H9 (cell line): ENCODE results near the gene TXNDC11. TPM values are rescaled to one million over a fixed set of nuclear protein-coding genes. Genes with fewer than 3 reads are reported as not detected.

Experiments
- DNase-seq: peaks from one replicate; pipeline ENCODE4 v3.0.0-alpha.2; 2017
- H2AFZ ChIP-seq: one replicate; pipeline ENCODE4 v1.6.1; 2013; ENCODE audit warnings: mild to moderate bottlenecking, low read length, control low read depth, moderate library complexity
- H2AK5ac ChIP-seq: 2 replicates; pipeline ENCODE4 v1.6.1; 2013; ENCODE audit warnings: low read length, control low read depth, mixed read lengths; ENCODE audit not compliant: insufficient read length
- H2BK120ac ChIP-seq: one replicate; pipeline ENCODE4 v1.6.1; 2013; ENCODE audit warnings: low read depth, mild to moderate bottlenecking, low read length, control low read depth, inconsistent platforms; ENCODE audit not compliant: poor library complexity, severe bottlenecking
- H2BK12ac ChIP-seq: 2 replicates; pipeline ENCODE4 v1.6.1; 2013; ENCODE audit warnings: low read length, control low read depth, mixed read lengths, low read depth; ENCODE audit not compliant: insufficient read length
- H2BK15ac ChIP-seq: 2 replicates; pipeline ENCODE4 v1.6.1; 2013; ENCODE audit warnings: low read depth, low read length, control low read depth
- H2BK20ac ChIP-seq: one replicate; pipeline ENCODE4 v1.6.1; 2013; ENCODE audit warnings: low read depth, mild to moderate bottlenecking, low read length, control low read depth, inconsistent platforms; ENCODE audit not compliant: poor library complexity, severe bottlenecking
- H2BK5ac ChIP-seq: 2 replicates; pipeline ENCODE4 v1.6.1; 2013; ENCODE audit warnings: low read length, control low read depth, mixed read lengths; ENCODE audit not compliant: insufficient read length
- H3K14ac ChIP-seq: 2 replicates; pipeline ENCODE4 v1.6.1; 2013; ENCODE audit warnings: low read length, control low read depth; ENCODE audit not compliant: insufficient read depth
- H3K18ac ChIP-seq: 2 replicates; pipeline ENCODE4 v1.6.1; 2013; ENCODE audit warnings: low read depth, mild to moderate bottlenecking, mixed read lengths, low read length, control low read depth; ENCODE audit not compliant: insufficient read length
- H3K23ac ChIP-seq: 2 replicates; pipeline ENCODE4 v1.6.1; 2013; ENCODE audit warnings: low read length, control low read depth, mixed read lengths, low read depth; ENCODE audit not compliant: insufficient read length
- H3K23me2 ChIP-seq: 2 replicates; pipeline ENCODE4 v1.6.1; 2013; ENCODE audit warnings: low read depth, mild to moderate bottlenecking, mixed read lengths, low read length, control low read depth; ENCODE audit not compliant: insufficient read length, poor library complexity, severe bottlenecking
- H3K27ac ChIP-seq: 2 replicates; pipeline ENCODE4 v1.5.1; 2013; ENCODE audit warnings: low read length, control low read depth, mixed read lengths, low read depth; ENCODE audit not compliant: insufficient read length
- H3K27me3 ChIP-seq: 2 replicates; pipeline ENCODE4 v1.6.1; 2013; ENCODE audit warnings: low read length, control low read depth, inconsistent platforms; ENCODE audit not compliant: insufficient read depth
- H3K4ac ChIP-seq: 2 replicates; pipeline ENCODE4 v1.6.1; 2013; ENCODE audit warnings: low read depth, mild to moderate bottlenecking, control low read depth, inconsistent platforms, low read length, moderate library complexity
- H3K4me1 ChIP-seq: 2 replicates; pipeline ENCODE4 v1.6.1; 2013; ENCODE audit warnings: low read length, control low read depth, inconsistent platforms; ENCODE audit not compliant: insufficient read depth
- H3K4me2 ChIP-seq: 2 replicates; pipeline ENCODE4 v1.6.1; 2013; ENCODE audit warnings: low read length, control low read depth, mixed read lengths; ENCODE audit not compliant: insufficient read length, insufficient read depth
- H3K56ac ChIP-seq: 2 replicates; pipeline ENCODE4 v1.6.1; 2013; ENCODE audit warnings: low read depth, mild to moderate bottlenecking, mixed read lengths, low read length, control low read depth; ENCODE audit not compliant: insufficient read length
- H3K79me1 ChIP-seq: 2 replicates; pipeline ENCODE4 v1.6.1; 2013; ENCODE audit warnings: low read depth, mild to moderate bottlenecking, moderate library complexity, low read length, control low read depth, inconsistent platforms; ENCODE audit not compliant: insufficient read depth, poor library complexity, severe bottlenecking
- H3K79me2 ChIP-seq: 2 replicates; pipeline ENCODE4 v1.6.1; 2013; ENCODE audit warnings: low read length, control low read depth, inconsistent platforms; ENCODE audit not compliant: insufficient read depth
- H3K9ac ChIP-seq: 2 replicates; pipeline ENCODE4 v1.6.1; 2013; ENCODE audit warnings: low read length, control low read depth, mixed read lengths; ENCODE audit not compliant: insufficient read length; ENCODE audit errors: extremely low read depth
- H3K9me3 ChIP-seq: one replicate; pipeline ENCODE4 v1.6.1; 2013; ENCODE audit warnings: low read depth, low read length, inconsistent platforms; ENCODE audit not compliant: control insufficient read depth
- H3T11ph ChIP-seq: one replicate; pipeline ENCODE4 v1.6.1; 2013; ENCODE audit warnings: mild to moderate bottlenecking, low read length, control low read depth, inconsistent platforms
- H4K20me1 ChIP-seq: one replicate; pipeline ENCODE4 v1.6.1; 2013; ENCODE audit not compliant: control insufficient read depth, insufficient read length, insufficient read depth
- H4K5ac ChIP-seq: 2 replicates; pipeline ENCODE4 v1.6.1; 2013; ENCODE audit warnings: low read depth, mild to moderate bottlenecking, mixed read lengths, low read length, control low read depth; ENCODE audit not compliant: insufficient read length
- H4K8ac ChIP-seq: replicated peaks from 2 replicates; pipeline ENCODE4 v1.6.1; 2013; ENCODE audit warnings: low read length, control low read depth, mixed read lengths, low read depth; ENCODE audit not compliant: insufficient read length
- H4K91ac ChIP-seq: 2 replicates; pipeline ENCODE4 v1.6.1; 2013; ENCODE audit warnings: low read depth, mild to moderate bottlenecking, moderate library complexity, mixed read lengths, low read length, control low read depth; ENCODE audit not compliant: insufficient read length
- H3K27ac Mint-ChIP-seq, 3 experiments: 2 replicates in 2 of 3; 3 replicates in 1 of 3; pipeline ENCODE4 v1.8.0; 2020 to 2021; ENCODE audit warnings: mixed read lengths in 3 of 3, mild to moderate bottlenecking in 1 of 3, moderate library complexity in 1 of 3
- H3K27me3 Mint-ChIP-seq: 2 replicates; pipeline ENCODE4 v1.8.0; 2021; ENCODE audit warnings: low read depth, mild to moderate bottlenecking, moderate library complexity, mixed read lengths
- H3K36me3 Mint-ChIP-seq, 3 experiments: 2 replicates in 2 of 3; 3 replicates in 1 of 3; pipeline ENCODE4 v1.8.0; 2020 to 2021; ENCODE audit warnings: low read depth in 3 of 3, mixed read lengths in 3 of 3; ENCODE audit not compliant: insufficient read depth in 1 of 3
- H3K4me1 Mint-ChIP-seq, 2 experiments: 2 replicates each; pipeline ENCODE4 v1.8.0; 2020; ENCODE audit warnings: mixed read lengths in 2 of 2
- H3K4me3 Mint-ChIP-seq, 2 experiments: 2 replicates in 1 of 2; 3 replicates in 1 of 2; pipeline ENCODE4 v1.8.0; 2020 to 2021; ENCODE audit warnings: mild to moderate bottlenecking in 2 of 2, mixed read lengths in 2 of 2, moderate library complexity in 1 of 2
- H3K9me3 Mint-ChIP-seq, 2 experiments: 2 replicates in 1 of 2; 3 replicates in 1 of 2; pipeline ENCODE4 v1.8.0; 2020; ENCODE audit warnings: mild to moderate bottlenecking in 2 of 2, mixed read lengths in 2 of 2, moderate library complexity in 1 of 2
- CTCF ChIP-seq: fragments of 200-600 bp; sonication (generic); conservative IDR thresholded peaks from 3 replicates; pipeline ENCODE4 v1.8.0; 2021; ENCODE audit warnings: antibody characterized with exemption, mild to moderate bottlenecking
- WGBS: extraction: QIAGEN DNeasy Blood & Tissue Kit; methylation state at CpG from one replicate; pipeline ENCODE4 v1.1.7; 2013; ENCODE audit warnings: missing lambda C conversion rate, low lambda C conversion rate, mixed read lengths; ENCODE audit not compliant: insufficient read length; ENCODE audit errors: extremely low coverage; 5-methylcytosine and 5-hydroxymethylcytosine counted together
- total RNA-seq: library from RNA; stranded (reverse); gene quantifications from 2 replicates; pipeline ENCODE4 v1.2.1, GENCODE V29; 2021

Gene TXNDC11
- total RNA-seq, 1 experiment from 2014 or later = 12.2 TPM

GRCh38 chr16:11706180-11706742, 36.4 kb downstream of the TXNDC11 start:
- DNase-seq = no peak
- Mint-ChIP-seq H3K36me3 (peaks cover 0 to 18% (median 10%) of the 10 kb centered on the region in 3 experiments; a peak in 3 of 7 replicates), H3K27ac (no peak overlapping the region; a peak in 1 of 7 replicates), H3K9me3 (no peaks in the 10 kb centered on the region), H3K27me3 (no peaks in the 10 kb centered on the region), H3K4me3 (no peak overlapping the region), H3K4me1 (no peaks in the 10 kb centered on the region)
- Histone ChIP-seq H4K20me1 (no peaks in the 10 kb centered on the region), H3K18ac (no peak overlapping the region), H2BK12ac (no peak overlapping the region), H2BK15ac (no peak overlapping the region), H2BK5ac (no peak overlapping the region), H3K9me3 (no peaks in the 10 kb centered on the region), H3K23me2 (no peaks in the 10 kb centered on the region), H3K79me2 (no peaks in the 10 kb centered on the region), H3K9ac (no peak overlapping the region), H3K27me3 (no peaks in the 10 kb centered on the region), H2BK120ac (no peak overlapping the region), H2AK5ac (no peak overlapping the region), H3K27ac (no peak overlapping the region), H4K8ac (no peak overlapping the region), H3K4me2 (no peak overlapping the region), H3K4ac (no peak overlapping the region), H2AFZ (no peak overlapping the region), H3K79me1 (no peaks in the 10 kb centered on the region), H2BK20ac (no peak overlapping the region), H3T11ph (no peak overlapping the region), H3K23ac (no peak overlapping the region), H3K56ac (no peak overlapping the region), H4K5ac (no peak overlapping the region), H3K4me1 (no peaks in the 10 kb centered on the region), H4K91ac (no peak overlapping the region), H3K14ac (no peak overlapping the region)
- no CpG with 5 or more reads among the region's 5 CpGs for WGBS
- no peak for TF ChIP-seq CTCF
